VCaP (cell line): ENCODE data around the gene HCFC2.
A peak's percentile ranks its signal among the peaks of the same experiment; 100 is the strongest.

Source experiments
- H3K27ac ChIP-seq: fragments of 450-650 bp; 2 replicates; pipeline ENCODE4 v1.5.1; 2017
- CTCF ChIP-seq: fragments of 450-650 bp; conservative IDR thresholded peaks from 2 replicates; pipeline ENCODE4 v1.5.1; 2017; ENCODE audit warnings: mild to moderate bottlenecking, moderate library complexity

HCFC2 gene

DNA sequence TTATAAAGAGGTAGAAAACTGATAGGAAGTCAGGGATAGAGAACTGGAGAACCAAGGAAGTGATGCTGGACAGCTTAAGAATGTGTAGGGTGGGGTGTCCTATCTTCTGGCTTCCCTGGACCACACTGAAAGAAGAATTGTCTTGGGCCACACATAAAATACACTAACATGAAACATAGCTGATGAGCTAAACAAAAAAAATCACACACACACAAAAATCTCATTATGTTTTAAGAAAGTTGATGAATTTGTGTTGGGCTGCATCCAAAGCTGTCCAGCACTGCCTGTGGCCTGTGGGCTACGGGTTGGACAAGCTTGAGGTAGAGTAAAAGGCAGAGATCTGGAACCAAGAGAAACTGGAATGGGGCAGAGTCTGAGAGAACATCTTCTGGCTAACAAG, 21.8 kb upstream of the HCFC2 start:
- no peak for TF ChIP-seq CTCF
- no peak overlapping the region for H3K27ac ChIP-seq

DNA sequence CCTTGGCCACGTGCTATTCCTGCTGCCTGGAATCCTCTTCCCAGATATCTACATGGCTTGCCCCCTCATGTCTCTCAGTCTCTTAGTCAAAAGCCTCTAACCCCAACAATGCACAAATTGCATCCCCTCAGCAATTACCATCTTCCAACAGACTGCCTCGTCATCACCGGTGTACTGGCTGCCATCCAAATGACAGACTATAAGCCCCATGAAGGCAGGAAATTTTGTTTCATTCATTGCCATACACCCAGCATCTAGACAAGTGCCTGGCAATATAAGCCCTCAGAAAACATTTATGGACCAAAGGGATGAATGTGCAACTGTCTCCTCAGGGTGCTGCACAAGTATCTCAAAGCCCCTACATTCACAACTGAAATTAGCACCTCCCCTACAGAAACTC, 20.2 kb upstream of the HCFC2 start:
- no peak overlapping the region for H3K27ac ChIP-seq
- no peak for TF ChIP-seq CTCF

DNA sequence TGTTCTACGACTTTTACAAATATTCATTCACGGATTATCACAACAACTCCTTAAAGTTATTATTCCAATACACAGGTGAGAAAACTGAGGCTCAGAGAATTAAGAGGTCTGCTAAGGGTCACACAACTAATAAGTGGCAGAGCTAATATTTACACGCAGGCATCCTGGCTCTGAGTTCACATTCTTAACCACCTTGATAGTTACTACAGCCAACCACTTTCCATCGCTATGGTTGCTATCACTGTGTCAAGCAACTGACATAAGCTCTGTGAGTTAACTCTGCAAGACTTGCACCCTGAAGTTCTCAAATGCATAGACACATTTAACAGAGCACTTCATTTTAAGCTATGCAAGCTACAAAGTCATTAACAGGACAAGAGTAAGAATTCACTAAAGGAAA, 18.0 kb upstream of the HCFC2 start:
- H3K27ac ChIP-seq = no peak overlapping the region
- no peak for TF ChIP-seq CTCF

DNA sequence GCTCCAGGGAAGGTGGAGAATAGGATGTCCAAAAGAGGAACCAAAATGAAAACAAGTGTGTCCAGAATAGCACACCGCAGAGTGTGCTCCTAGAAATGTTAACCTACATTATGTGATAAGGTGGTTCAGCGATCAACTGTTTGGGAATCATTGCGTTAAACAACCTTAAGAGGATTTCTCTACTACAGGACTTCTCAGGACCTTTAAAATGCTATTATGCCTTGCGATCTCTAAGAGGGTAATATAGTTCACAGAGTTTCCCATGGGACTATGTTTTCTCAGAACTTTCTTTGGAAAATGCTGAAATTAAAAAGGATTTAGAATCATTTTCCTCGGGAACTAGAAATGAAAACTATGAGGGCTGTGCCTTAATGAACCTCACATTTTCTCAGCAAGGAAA, 16.2 kb upstream of the HCFC2 start:
- H3K27ac ChIP-seq = no peak overlapping the region
- no peak for TF ChIP-seq CTCF

DNA sequence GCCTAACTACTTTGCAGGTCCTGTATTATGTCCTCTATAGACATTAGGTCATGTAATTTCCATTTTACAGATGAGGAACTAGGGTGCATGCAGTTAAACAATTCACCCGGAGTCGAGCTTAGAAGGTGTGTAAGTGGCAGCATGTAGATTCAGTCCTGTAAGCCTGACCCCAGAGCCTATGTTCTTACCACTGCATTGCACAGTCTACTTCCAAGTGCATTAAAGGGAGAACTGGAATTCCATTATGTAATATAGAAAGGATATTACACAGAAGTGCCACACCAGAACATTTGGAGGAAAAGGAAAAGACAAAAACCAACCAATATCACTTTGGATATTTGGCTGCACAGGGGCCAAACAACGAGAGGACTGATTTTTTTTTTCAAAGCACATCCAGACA, 15.5 kb upstream of the HCFC2 start:
- H3K27ac ChIP-seq = no peak overlapping the region
- TF ChIP-seq CTCF = no peak

DNA sequence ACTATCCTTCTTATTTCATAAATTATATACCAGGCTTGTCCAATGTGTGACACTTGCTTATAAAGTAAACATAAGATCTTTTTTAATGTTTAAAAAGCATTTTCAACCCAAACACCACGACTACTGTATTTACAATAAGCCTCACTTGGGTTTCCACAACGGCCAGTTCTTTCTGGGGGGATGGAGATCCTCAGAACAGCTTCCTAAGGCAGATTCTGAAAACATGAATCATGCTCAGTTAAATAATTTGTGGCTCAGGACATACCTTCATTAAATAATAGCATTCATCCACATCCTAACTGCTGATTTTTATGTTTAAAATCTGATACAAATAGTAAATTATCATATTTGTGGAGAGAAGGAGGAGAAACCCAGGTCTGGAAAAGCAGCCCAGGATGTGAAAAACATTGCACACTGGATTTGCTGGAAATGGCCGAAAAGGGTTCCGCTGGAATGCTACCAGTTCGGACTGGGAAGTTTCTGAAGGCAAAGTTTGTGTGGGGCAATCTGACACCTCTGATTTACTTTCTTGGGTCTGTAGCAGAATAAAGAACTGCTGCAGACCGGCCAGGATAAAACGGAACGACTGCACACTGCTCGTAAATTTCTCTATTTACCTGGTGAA, 14.9 kb upstream of the HCFC2 start:
- TF ChIP-seq CTCF = no peak
- H3K27ac ChIP-seq = peak overlapping the region; percentile 12; the same call in 1 of the 2 replicates

GRCh38 chr12:104049903-104050356, 14.4 kb upstream of the HCFC2 start, which contains the start of gene GLT8D2:
Gene GLT8D2 (minus strand): TSS chr12:104050187. CDS start chr12:104019648, 30,539 bp downstream.
- peak within 1 kb of the TSS; percentile 12; the same call in 1 of the 2 replicates for H3K27ac ChIP-seq
- TF ChIP-seq CTCF = no peak
